Measurements from ENCODE around the gene WNT1. TPM values are rescaled to one million over a fixed set of nuclear protein-coding genes. Genes with fewer than 3 reads are reported as not detected.

The WNT1 gene
- polyA plus RNA-seq, 1 experiment = not detected

DNA sequence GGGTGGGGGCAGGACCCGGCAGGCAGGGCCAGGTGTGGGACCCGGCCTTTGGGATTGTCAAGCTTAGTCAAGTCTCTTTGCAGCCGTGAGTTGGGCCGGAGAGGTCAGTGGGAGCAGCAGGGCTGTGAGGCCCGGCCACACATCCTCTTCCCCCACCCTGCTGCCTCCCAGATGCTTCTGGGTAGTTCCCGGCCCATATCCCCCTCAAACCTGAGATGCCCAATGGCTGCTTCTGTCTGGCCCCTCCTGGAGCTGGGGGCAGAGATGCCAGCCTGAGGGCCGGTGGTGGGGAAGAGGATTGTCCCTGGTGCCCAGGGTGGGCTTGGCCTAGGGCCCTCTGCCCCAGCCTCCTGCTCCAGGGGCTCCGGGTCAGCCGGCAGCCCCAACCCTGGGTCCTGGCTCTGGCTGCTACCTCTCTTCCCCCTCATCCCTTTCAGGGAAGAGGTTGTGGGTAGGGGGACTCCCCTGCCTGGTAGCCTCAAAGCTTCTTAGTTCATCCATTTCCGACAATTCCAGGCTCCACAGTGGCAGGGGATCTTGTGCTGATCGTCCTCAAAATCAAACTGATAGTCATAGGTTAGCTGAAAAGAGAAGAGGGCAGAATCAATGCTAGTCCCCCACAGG is 43.3 kb downstream of the WNT1 start:
- ChIA-PET CTCF (interaction anchor here (1.3 to 1.4 kb wide), 3 partner anchors 13 to 34 kb away, joined by 3 to 9 read pairs (median 4); no protein-coding TSS in a partner anchor), POLR2A (no interaction called here)
- no peak for DNase-seq (ENCODE audit: low read depth)
- H3K27me3 ChIP-seq (ENCODE audit: control insufficient read depth, insufficient read depth, low read length) = no peaks in the 10 kb centered on the region
- H3K4me3 ChIP-seq (ENCODE audit: low read depth, low read length) = no peak overlapping the region
- H3K36me3 ChIP-seq (ENCODE audit: control insufficient read depth, insufficient read depth, low read length) = peaks cover 19% of the 10 kb centered on the region
- no peak for TF ChIP-seq CTCF (IDR thresholded peaks at IDR 0.05; ENCODE audit: insufficient read depth, low read depth, low read length)

- no peaks in the 10 kb centered on the region for H3K27me3 ChIP-seq (ENCODE audit: control insufficient read depth, insufficient read depth, low read length)
- CTCF ChIA-PET = interaction anchor here (0.6 kb wide), 1 partner anchor 17 kb away, joined by 3 read pairs; no protein-coding TSS in a partner anchor
- no peak for TF ChIP-seq CTCF (IDR thresholded peaks at IDR 0.05; ENCODE audit: insufficient read depth, low read depth, low read length)
- H3K4me3 ChIP-seq (ENCODE audit: low read depth, low read length) = no peak overlapping the region
- no peak for DNase-seq (ENCODE audit: low read depth)
- POLR2A ChIA-PET = interaction anchor here (0.7 kb wide), 1 partner anchor 12 kb away, joined by 3 read pairs; no protein-coding TSS in a partner anchor
- H3K36me3 ChIP-seq (ENCODE audit: control insufficient read depth, insufficient read depth, low read length) = peaks cover 28% of the 10 kb centered on the region
These were observed 44.5 kb downstream of the WNT1 start for GRCh38 chr12:49022558-49023178.

DNA sequence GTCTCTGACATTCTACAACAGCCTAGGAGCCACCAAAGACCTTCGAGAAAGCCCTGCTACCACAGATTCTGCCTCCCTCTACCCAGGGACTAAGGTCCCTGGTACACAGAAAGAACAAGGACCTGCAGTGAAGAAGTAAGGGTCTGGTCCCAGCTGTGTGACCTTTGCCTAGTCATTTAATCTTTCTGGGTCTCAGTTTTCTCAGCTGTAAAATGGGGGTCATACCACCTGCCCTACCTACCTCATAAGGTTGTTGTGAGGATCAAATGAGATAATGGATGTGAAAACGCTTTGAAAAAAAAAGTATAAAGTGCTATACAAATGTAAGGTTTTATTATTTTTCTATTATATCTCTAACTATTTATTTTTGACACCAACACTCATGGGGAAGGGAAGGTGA is 45.7 kb downstream of the WNT1 start:
- no peak overlapping the region for H3K4me3 ChIP-seq (ENCODE audit: low read depth, low read length)
- no peak for TF ChIP-seq CTCF (IDR thresholded peaks at IDR 0.05; ENCODE audit: insufficient read depth, low read depth, low read length)
- no peaks in the 10 kb centered on the region for H3K27me3 ChIP-seq (ENCODE audit: control insufficient read depth, insufficient read depth, low read length)
- ChIA-PET CTCF (interaction anchor here (1.1 kb wide), 1 partner anchor 40 kb away, joined by 4 read pairs; no protein-coding TSS in a partner anchor), POLR2A (no interaction called here)
- H3K36me3 ChIP-seq (ENCODE audit: control insufficient read depth, insufficient read depth, low read length) = peaks cover 38% of the 10 kb centered on the region
- no peak for DNase-seq (ENCODE audit: low read depth)

DNA sequence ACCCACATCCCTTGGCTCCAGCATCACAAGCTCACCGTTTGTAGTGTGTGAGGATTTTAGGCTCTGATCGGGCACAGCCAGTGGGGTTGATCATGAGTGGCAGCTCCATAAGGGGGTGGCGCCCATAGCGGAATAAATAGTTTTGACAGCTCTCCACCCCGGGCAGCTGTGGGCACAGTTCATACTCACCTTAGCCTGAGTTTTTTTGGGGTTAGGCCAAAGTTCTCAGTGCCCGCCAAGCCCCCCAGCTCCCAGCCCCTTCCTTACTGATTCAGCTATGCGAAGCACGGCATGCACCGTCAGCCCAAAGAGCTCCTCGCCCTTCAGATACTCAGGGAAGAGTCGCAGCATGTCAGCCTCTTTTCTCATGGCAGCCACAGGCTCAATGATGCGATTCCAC is 46.4 kb downstream of the WNT1 start:
- CTCF ChIA-PET = interaction anchor here (0.8 to 1.1 kb wide), 2 partner anchors 39 to 67 kb away, joined by 3 to 4 read pairs; no protein-coding TSS in a partner anchor
- no peak for TF ChIP-seq CTCF (IDR thresholded peaks at IDR 0.05; ENCODE audit: insufficient read depth, low read depth, low read length)
- H3K27me3 ChIP-seq (ENCODE audit: control insufficient read depth, insufficient read depth, low read length) = no peaks in the 10 kb centered on the region
- POLR2A ChIA-PET = no interaction called here
- peaks cover 41% of the 10 kb centered on the region for H3K36me3 ChIP-seq (ENCODE audit: control insufficient read depth, insufficient read depth, low read length)
- no peak for DNase-seq (ENCODE audit: low read depth)
- no peak overlapping the region for H3K4me3 ChIP-seq (ENCODE audit: low read depth, low read length)

- Histone ChIP-seq H3K36me3 (ENCODE audit: control insufficient read depth, insufficient read depth, low read length) (peaks cover 45% of the 10 kb centered on the region), H3K27me3 (ENCODE audit: control insufficient read depth, insufficient read depth, low read length) (no peaks in the 10 kb centered on the region), H3K4me3 (ENCODE audit: low read depth, low read length) (no peak overlapping the region)
- CTCF ChIA-PET = interaction anchor here (0.7 kb wide), 1 partner anchor 18 kb away, joined by 4 read pairs; no protein-coding TSS in a partner anchor
- POLR2A ChIA-PET = no interaction called here
- no peak for TF ChIP-seq CTCF (IDR thresholded peaks at IDR 0.05; ENCODE audit: insufficient read depth, low read depth, low read length)
- no peak for DNase-seq (ENCODE audit: low read depth)
These were observed 47.3 kb downstream of the WNT1 start for GRCh38 chr12:49025463-49025862.
